ENCODE results near the gene PTPRO. TPM values are rescaled to one million over a fixed set of nuclear protein-coding genes. Genes with fewer than 3 reads are reported as not detected.

The PTPRO gene
- total RNA-seq, 1 donor from 2014 or later, result 5.8 TPM

GRCh38 chr12:15603474-15604085 is 281.3 kb downstream of the PTPRO start:
- Histone ChIP-seq H2AFZ (replicated peaks) (no peak overlapping the region), H3F3A (ENCODE audit: low read depth) (no peaks in the 10 kb centered on the region), H3K36me3 (no peaks in the 10 kb centered on the region), H3K27ac (no peak overlapping the region), H3K9me3 (ENCODE audit: low read depth) (no peaks in the 10 kb centered on the region), H3K27me3 (no peaks in the 10 kb centered on the region), H4K20me1 (ENCODE audit: low read depth) (no peaks in the 10 kb centered on the region), H3K4me2 (no peak overlapping the region), H3K9ac (no peak overlapping the region), H3K4me3 (no peak overlapping the region), H3K79me2 (ENCODE audit: low read depth) (no peaks in the 10 kb centered on the region), H3K4me1 (no peaks in the 10 kb centered on the region)
- Mint-ChIP-seq H3K36me3 (no peaks in the 10 kb centered on the region), H3K4me1 (peaks cover 12% of the 10 kb centered on the region), H3K27ac (no peak overlapping the region), H3K27me3 (ENCODE audit: insufficient read depth, low read depth) (peaks cover 2% of the 10 kb centered on the region), H3K4me3 (no peak overlapping the region), H3K9me3 (no peaks in the 10 kb centered on the region)
- no peak for TF ChIP-seq EZH2 (IDR thresholded peaks at IDR 0.05)
- no peak for TF ChIP-seq CTCF (IDR thresholded peaks at IDR 0.05)
- no peak for DNase-seq (ENCODE audit: low spot score)

DNA sequence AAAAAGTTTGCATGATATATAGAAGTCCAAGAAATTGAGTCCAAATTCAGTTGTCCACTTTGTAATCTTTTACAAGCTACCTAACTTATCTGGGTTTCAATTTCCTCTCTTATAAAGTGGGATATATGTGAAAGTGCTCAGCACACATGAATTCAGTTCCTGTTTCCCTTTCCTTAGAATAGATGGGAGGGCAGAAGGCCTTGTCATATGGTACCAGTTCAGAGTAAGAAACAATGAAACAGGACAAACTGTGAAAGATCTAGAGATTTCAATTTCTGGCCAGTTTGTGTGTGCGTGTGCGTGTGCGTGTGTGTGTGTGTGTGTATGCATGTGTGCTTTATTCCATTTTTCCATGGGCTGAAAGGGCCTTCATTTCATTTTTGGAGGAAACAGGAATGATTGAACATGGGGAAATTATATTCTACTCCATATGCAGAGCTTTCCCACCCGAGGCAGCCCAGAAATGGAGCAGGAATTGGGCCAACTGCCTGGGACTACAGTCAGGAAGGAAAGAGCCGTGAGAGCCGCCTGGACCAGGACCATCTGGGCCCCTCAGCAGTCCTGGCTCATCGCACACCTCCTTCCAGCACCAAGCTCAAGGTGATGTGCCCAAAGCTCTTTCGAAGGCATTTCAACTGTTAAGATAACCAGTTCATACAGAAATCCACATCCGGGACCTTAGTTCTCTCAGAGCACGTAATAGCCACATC is 283.7 kb downstream of the PTPRO start:
- Histone ChIP-seq H4K20me1 (ENCODE audit: low read depth) (no peaks in the 10 kb centered on the region), H3K4me1 (no peaks in the 10 kb centered on the region), H3K27me3 (no peaks in the 10 kb centered on the region), H3K4me2 (no peak overlapping the region), H3K9ac (no peak overlapping the region), H3K9me3 (ENCODE audit: low read depth) (no peaks in the 10 kb centered on the region), H3F3A (ENCODE audit: low read depth) (no peaks in the 10 kb centered on the region), H3K27ac (no peak overlapping the region), H3K79me2 (ENCODE audit: low read depth) (no peaks in the 10 kb centered on the region), H3K36me3 (no peaks in the 10 kb centered on the region), H2AFZ (replicated peaks) (no peak overlapping the region), H3K4me3 (no peak overlapping the region)
- peaks cover 2% of the 10 kb centered on the region for H3K27me3 Mint-ChIP-seq (ENCODE audit: insufficient read depth, low read depth)
- no peak for DNase-seq (ENCODE audit: low spot score)
- H3K4me3 Mint-ChIP-seq, result no peak overlapping the region
- no peaks in the 10 kb centered on the region for H3K9me3 Mint-ChIP-seq
- TF ChIP-seq CTCF (IDR thresholded peaks at IDR 0.05) (no peak), EZH2 (IDR thresholded peaks at IDR 0.05) (no peak), EZH2phosphoT487 (IDR thresholded peaks at IDR 0.05) (no peak)
- H3K4me1 Mint-ChIP-seq, result peaks cover 12% of the 10 kb centered on the region
- no peaks in the 10 kb centered on the region for H3K36me3 Mint-ChIP-seq
- no peak overlapping the region for H3K27ac Mint-ChIP-seq

DNA sequence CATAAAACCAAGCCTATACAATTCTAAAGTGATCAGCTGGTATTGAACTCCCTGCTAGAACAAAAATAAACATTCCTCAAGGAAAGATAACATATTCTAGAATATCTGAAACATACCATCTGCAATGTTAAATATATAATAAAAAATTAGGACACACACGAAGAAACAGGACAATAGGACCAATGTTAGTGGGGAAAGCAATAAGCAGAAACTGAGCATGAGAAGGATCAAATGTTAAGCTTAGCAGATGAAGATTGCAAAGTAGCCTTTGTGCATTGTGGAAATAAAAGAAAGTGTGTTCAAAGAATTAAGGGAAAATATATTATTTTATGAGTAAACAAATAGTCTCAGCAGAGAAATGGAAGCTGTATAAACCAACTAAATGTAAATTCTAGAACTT is 286.1 kb downstream of the PTPRO start:
- no peak for DNase-seq (ENCODE audit: low spot score)

More for the DNA sequence above, 286.1 kb downstream of the PTPRO start:
- no peak overlapping the region for H2AFZ ChIP-seq (replicated peaks)
- no peaks in the 10 kb centered on the region for H3F3A ChIP-seq (ENCODE audit: low read depth)
- H3K4me1 ChIP-seq, result no peaks in the 10 kb centered on the region
- H3K27ac ChIP-seq, result no peak overlapping the region
- Mint-ChIP-seq H3K27me3 (ENCODE audit: insufficient read depth, low read depth) (peaks cover 9% of the 10 kb centered on the region), H3K4me1 (peaks cover 5% of the 10 kb centered on the region), H3K4me3 (no peak overlapping the region), H3K27ac (no peak overlapping the region), H3K9me3 (peaks cover 11% of the 10 kb centered on the region), H3K36me3 (peaks cover 5% of the 10 kb centered on the region)
- no peaks in the 10 kb centered on the region for H3K79me2 ChIP-seq (ENCODE audit: low read depth)
- H4K20me1 ChIP-seq (ENCODE audit: low read depth), result no peaks in the 10 kb centered on the region
- no peak for TF ChIP-seq EZH2phosphoT487 (IDR thresholded peaks at IDR 0.05)
- no peak for TF ChIP-seq EZH2 (IDR thresholded peaks at IDR 0.05)
- no peak for TF ChIP-seq CTCF (IDR thresholded peaks at IDR 0.05)
- no peaks in the 10 kb centered on the region for H3K27me3 ChIP-seq
- H3K4me2 ChIP-seq, result no peak overlapping the region
- no peaks in the 10 kb centered on the region for H3K9me3 ChIP-seq (ENCODE audit: low read depth)
- H3K36me3 ChIP-seq, result no peaks in the 10 kb centered on the region
- no peak overlapping the region for H3K9ac ChIP-seq
- no peak overlapping the region for H3K4me3 ChIP-seq
